ENCODE data around the gene TBC1D25.

DNA sequence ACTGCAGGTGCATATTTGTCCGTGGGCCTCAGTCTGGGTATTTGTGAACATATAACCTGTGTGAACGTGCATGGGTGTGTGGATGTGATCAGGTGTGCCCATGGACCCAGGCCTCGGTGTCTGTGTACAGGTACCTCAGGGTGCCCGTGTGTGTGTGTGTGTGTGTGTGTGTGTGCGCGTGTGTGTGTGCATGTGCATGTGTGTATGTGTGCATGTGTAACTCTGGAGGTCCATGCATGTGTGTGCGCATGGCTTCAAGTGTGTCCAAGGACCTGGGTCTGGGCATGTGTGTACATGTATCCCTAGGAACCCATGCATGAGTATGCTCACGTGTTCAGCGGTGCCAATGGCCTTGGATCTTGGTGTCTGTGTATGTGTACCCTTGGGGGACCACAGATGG is 47.7 kb upstream of the TBC1D25 start:
- TF ChIP-seq, protein P1, sequence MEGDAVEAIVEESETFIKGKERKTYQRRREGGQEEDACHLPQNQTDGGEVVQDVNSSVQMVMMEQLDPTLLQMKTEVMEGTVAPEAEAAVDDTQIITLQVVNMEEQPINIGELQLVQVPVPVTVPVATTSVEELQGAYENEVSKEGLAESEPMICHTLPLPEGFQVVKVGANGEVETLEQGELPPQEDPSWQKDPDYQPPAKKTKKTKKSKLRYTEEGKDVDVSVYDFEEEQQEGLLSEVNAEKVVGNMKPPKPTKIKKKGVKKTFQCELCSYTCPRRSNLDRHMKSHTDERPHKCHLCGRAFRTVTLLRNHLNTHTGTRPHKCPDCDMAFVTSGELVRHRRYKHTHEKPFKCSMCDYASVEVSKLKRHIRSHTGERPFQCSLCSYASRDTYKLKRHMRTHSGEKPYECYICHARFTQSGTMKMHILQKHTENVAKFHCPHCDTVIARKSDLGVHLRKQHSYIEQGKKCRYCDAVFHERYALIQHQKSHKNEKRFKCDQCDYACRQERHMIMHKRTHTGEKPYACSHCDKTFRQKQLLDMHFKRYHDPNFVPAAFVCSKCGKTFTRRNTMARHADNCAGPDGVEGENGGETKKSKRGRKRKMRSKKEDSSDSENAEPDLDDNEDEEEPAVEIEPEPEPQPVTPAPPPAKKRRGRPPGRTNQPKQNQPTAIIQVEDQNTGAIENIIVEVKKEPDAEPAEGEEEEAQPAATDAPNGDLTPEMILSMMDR (IDR thresholded peaks at IDR 0.05), result no peak
- no peak for TF ChIP-seq EP300 (IDR thresholded peaks at IDR 0.05)
- no peak for TF ChIP-seq POLR2AphosphoS5 (IDR thresholded peaks at IDR 0.05)
